Esophagus mucosa (tissue), 1 donor: Measurements from ENCODE around the gene ACTN2. TPM values are rescaled to one million over a fixed set of nuclear protein-coding genes. Genes with fewer than 3 reads are reported as not detected.
"Not testable (repeated sequence)": the region's sequence is repeated elsewhere in the genome, so short reads cannot be mapped to it uniquely, and the experiment has no call there.

Experiments used
- ATAC-seq: fragments of 200-7000 bp; cut with Tn5 transposase; one replicate; pipeline ENCODE4 v1.9.1; 2020
- total RNA-seq: library from RNA; stranded (reverse); gene quantifications from one replicate; pipeline ENCODE4 v1.2.4, GENCODE V29; 2023
- donor health status: DM: yes; HTN: yes; CAD: no.

Gene ACTN2
- 0.24 TPM for total RNA-seq

- ATAC-seq: peak; percentile 81
Observed at GRCh38 chr1:236685917-236686814, at the start of gene ACTN2. Gene ACTN2, plus strand, starts transcription at chr1:236686499. Its CDS starts 175 bp downstream, at chr1:236686674.

DNA sequence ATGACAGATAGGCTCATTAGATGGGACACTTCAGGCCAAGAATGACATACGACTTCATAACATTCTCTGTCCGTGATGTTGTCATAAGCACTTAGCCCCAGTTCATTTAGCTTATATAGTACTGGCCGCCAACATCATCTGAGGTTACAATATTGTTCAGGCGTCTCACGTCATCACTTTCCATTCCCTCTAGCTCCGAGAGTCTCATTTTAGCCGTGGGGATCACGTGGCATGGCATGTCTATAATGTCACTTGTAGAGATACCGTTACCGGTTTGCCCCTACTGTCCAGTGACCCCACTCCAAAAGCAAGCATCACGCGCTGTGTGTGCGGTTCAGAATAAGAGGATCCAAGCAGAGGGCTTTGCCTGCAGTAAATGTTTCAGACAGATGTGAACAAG, 47.4 kb upstream of the ACTN2 start:
- ATAC-seq: no peak

- no peak for ATAC-seq
Observed at GRCh38 chr1:236639686-236640085, 46.6 kb upstream of the ACTN2 start.

DNA sequence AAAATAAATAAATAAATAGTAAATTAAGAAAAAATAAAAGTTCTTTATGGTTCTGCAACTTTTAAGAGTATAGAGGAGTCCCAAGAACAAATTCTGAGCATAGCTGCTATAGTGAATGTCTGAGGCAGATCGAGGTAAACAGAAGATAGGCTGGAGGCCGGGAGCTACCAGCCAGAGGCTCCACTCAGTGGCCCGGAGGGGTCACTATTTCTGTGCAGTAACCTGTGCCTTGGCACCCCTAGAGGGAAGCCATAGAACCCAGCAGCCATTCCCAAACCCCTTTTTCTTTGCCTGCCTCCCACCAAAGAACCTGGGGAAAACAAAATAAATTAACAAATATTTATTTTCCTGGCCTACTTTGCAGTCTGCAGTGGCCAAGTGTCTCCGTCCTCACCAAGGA, 43.5 kb upstream of the ACTN2 start:
- ATAC-seq: no peak

DNA sequence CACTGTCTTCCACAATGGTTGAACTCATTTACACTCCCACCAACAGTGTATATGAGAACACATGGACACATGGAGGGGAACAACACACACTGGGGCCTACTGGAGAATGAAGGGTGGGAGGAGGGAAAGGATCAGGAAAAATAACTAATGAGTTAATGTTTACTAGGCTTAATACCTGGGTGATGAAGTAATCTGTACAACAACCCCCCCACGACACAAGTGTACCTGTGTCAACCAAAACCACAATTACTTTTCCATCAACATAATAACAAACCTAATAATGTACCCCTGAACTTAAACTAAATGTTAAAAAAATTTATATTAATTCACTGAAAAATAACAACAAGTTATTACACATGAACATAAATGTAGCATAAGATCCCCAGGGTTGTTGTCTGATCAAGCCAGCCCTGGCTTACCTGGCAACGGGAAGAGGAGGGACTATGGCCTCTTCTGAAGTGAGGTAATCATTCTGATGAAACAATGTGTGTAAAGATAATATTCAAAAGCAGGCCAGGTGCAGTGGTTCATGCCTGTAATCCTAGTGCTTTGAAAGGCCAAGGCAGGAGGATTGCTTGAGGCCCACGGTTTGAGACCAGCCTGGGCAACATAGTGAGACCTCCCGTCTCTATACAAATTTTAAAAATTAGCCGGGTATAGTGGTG, 41.2 kb upstream of the ACTN2 start:
- ATAC-seq: no peak

DNA sequence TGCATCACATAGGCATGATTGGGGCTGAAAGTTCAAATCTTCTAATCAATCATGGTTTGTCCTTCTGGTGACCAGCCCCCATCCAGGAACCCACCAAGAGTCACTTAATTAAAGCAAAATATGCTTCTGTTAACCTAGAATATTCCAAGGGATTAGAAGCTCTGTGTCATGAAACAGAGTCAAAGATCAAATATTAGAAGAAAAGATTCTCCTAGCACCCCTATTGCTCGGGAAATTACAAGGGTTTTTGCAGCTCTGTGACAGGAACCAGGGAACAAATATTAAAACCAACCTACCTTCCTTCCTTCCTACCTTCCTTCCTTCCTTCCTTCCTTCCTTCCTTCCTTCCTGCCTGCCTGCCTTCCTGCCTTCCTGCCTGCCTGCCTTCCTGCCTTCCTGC, 31.8 kb upstream of the ACTN2 start:
- no peak for ATAC-seq

DNA sequence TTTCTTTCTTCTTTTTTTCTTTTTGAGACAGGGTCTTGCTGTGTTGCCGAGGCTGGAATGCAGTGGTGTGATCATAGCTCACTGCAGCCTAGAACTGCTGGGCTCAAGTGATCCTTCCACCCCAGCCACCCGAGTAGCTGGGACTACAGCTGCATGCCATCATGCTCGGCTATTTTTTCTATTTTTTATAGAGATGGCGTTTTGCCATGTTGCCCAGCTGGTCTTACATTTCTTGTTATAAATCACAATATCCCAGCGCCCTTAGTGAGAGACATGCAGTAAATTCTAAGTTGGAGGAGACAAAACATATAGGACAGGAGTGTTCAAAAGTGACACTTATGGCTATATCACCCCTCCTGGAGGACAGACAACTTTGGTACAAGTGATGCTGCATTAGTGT, 31.3 kb upstream of the ACTN2 start:
- ATAC-seq: no peak

DNA sequence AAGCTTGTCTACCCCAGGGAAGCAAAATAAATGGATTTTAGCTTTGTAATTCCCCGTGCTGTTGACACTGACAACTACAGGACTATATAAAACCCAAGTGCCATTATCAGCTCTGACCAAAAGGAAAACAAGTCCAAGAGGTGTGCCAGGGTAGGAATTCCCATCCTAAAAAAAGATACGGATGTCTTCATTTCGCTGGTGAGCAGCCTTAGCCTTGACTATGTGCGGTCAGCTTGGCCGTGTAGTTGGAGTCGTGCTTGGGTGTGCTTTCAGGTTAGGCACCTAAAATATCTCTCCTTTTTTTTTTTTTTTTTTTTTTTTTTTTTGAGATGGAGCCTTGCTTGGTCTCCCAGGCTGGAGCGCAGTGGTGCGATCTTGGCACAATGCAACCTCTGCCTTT, 28.9 kb upstream of the ACTN2 start:
- ATAC-seq: no peak

DNA sequence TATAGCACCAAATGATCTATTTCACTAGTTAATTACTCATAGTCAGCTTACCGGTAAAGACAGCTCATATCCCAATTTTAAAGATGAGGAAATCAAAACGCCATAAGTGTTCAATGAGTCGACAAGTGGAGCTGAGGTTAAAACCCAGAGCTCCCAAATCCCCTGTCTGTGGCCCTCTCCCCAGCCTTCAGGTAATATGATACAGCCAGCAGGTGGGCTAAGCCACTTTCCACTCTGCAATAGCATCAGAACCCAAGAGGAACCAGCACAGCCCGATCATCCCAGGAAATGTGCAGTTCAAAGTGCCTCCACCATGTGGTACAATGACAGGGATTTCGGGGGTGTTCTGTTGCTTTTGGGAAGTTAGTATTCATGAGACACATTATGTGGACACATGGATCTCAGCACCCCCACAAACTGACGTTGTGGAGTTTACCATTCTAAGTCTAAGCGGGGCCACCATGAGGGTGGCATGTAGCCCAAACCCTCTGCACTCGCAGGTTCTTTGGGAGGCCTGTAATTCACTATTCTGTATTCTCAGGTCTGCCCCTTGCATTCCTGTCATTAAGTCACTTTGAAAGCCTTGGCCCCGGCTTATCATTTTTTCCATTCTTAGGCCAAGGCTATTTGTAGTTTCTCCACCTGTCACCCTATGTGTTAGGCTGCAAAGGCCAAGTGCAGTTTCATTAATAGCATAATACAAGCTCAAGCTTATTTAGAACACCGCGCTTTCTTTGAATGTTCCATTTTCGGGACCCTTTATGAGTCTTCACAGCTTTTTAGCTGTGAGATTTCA, 26.3 kb upstream of the ACTN2 start:
- no peak for ATAC-seq

- no peak for ATAC-seq
Observed at GRCh38 chr1:236663934-236664333, 22.4 kb upstream of the ACTN2 start.

GRCh38 chr1:236668909-236669308, 17.4 kb upstream of the ACTN2 start:
- ATAC-seq: not testable (repeated sequence)

GRCh38 chr1:236670060-236670459, 16.2 kb upstream of the ACTN2 start:
- no peak for ATAC-seq

DNA sequence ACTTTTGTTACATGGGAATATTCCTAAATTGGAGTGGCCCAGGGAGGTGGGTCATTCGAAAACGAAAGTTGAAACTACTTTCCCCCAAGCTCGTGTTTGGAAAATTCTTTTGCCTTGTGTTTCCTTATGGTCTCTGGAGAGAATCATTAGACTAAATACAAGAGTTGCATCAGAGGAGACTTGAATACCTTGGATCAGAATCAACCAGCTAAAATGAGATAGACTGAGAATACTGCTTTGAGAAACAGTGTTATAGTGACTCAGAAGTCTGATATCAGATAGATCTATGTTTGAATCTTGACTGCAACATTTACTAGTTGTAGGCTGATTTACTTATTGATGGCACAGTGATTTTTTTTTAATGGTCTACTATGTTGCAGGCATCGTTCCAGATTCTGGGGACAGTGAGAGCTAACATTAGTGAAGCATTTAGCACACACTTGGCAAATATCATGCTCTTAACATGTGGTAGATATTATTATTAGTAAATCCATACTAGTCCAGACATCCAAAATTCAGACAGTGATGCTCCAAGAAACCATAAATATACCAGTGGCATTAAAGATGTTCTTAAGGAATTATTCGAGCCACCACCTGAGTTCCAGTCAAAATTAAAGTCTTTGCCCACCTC, 12.9 kb upstream of the ACTN2 start:
- no peak for ATAC-seq

DNA sequence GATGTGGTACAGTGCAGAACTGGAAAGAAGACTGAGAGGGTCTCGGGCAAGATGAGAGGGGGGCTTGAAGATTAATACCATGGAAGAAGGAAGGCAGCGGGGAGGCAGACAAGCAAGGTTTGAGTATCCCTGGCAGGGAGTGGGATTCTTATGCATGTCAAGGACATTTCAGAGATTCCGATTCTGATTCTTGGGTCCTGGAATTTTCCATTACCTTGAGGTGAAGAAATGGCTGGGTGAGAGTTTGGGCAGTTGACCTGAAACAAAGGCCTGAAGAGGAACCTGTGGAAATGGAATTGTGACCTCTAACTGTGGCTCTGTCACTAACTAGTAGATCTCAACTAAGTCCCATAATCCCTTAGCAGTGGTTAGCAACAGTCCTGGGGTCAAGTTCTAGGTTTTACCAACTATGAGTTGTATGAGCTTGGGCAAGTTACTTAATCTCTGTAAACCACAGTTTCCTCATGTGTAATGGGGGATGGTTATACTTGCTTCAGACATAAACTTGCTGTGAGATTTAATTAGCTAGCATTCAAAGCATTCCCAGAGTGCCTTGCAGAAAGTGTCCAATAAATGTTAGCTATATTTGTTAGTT, 8.6 kb upstream of the ACTN2 start:
- ATAC-seq: no peak

GRCh38 chr1:236681219-236681618, 5.1 kb upstream of the ACTN2 start:
- ATAC-seq: no peak

- ATAC-seq: no peak
Observed at GRCh38 chr1:236685205-236685916, 938 bp upstream of the ACTN2 start.

DNA sequence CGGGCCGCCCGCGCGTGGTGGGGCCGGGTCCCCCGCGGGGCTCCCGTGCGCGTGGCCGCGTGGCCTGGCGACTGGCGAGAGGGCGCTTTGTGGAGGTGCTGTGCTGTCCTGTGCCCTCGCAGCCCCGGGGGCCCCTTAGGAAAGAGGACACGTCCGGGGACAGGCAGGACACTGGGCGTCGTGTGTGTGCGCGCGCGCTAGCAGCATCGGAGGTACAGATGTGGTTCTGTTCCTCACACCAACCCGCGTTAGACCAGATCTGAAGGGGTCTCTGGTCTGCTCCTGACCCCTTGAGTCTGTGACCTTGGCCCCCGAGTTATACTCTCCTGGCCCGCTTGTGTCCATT, 489 bp downstream of the ACTN2 start:
- ATAC-seq: no peak

GRCh38 chr1:236687273-236687672, 974 bp downstream of the ACTN2 start:
- ATAC-seq: no peak

DNA sequence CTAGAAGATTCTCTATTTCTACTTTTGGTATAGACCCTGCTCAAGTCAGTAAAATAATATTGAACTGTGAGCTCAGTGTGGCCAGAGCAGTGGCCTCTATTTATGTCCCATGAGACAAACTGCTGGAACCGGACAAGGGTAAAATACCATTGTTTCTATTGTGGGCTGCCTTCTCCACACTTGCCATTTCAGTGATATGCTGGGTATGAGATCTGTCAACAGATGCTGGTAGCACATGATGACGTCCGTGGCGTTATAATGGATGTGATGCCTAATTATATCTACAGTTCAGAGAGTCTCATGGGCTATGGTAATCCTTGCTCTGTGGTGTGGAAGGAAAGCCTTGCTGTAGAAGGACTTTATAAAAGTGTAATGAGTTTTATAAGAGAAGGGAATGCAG, 2.4 kb downstream of the ACTN2 start:
- ATAC-seq: no peak

- no peak for ATAC-seq
Observed at GRCh38 chr1:236689713-236690569, 3.6 kb downstream of the ACTN2 start.

DNA sequence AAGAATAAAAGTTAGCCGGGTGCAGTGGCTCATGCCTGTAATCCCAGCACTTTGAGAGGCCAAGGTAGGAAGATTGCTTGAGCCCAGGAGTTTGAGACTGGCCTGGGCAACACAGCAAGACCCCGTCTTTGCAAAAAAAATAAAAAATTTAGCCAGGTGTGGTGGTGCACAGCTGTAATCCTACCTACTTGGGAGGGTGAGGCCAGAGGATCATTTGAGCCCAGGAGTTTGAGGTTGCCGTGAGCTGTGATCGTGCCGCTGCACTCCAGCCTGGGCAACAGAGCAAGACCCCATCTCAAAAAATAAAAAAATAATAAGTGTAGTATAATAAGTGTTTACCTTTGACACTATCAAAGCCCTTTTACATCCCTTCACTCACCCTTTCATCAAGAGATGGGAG, 5.0 kb downstream of the ACTN2 start:
- ATAC-seq: no peak
